Activated naive CD4-positive, alpha-beta T cell treated with anti-CD3 and anti-CD28 coated beads, Interleukin-2, amount 50 U/mL, for 72 hours (primary cell): ENCODE measurements around the gene IDE. TPM values are rescaled to one million over a fixed set of nuclear protein-coding genes. Genes with fewer than 3 reads are reported as not detected.
A peak's percentile ranks its signal among the peaks of the same experiment; 100 is the strongest.

ENCODE experiments used
- ATAC-seq, 2 donors: fragments of 150-1000 bp; cut with Tn5 transposase; 2 replicates each; pipeline ENCODE4 v1.10.0; 2021; ENCODE audit warnings: mild to moderate bottlenecking in 2 of 2, moderate library complexity in 2 of 2
- DNase-seq, 2 donors: peaks; one replicate each; pipeline ENCODE4 v3.0.0; 2021 to 2022; ENCODE audit warnings: low spot score in 2 of 2
- H3K27ac Mint-ChIP-seq, 2 donors: one replicate each; pipeline ENCODE4 v1.8.0; 2022; ENCODE audit warnings: mild to moderate bottlenecking in 2 of 2, mixed read lengths in 2 of 2
- H3K36me3 Mint-ChIP-seq, 2 donors: one replicate each; pipeline ENCODE4 v1.8.0; 2022; ENCODE audit warnings: mixed read lengths in 2 of 2
- H3K9me3 Mint-ChIP-seq, 2 donors: one replicate each; pipeline ENCODE4 v1.8.0; 2022; ENCODE audit warnings: mixed read lengths in 2 of 2
- total RNA-seq, 2 donors: library from RNA; stranded (reverse); gene quantifications; one replicate each; pipeline ENCODE4 v1.2.3, GENCODE V29; 2022

The IDE gene
- total RNA-seq, 2 donors from 2014 or later = 20.7 to 28.7 TPM

- H3K27ac Mint-ChIP-seq = no peak overlapping the region
- no peak for ATAC-seq
- H3K36me3 Mint-ChIP-seq = no peaks in the 10 kb centered on the region
- H3K9me3 Mint-ChIP-seq = no peaks in the 10 kb centered on the region
- DNase-seq = no peak
Observed at GRCh38 chr10:92530421-92530820, 43.5 kb downstream of the IDE start.

GRCh38 chr10:92527716-92528115, 46.2 kb downstream of the IDE start:
- ATAC-seq = no peak
- no peak for DNase-seq
- no peaks in the 10 kb centered on the region for H3K36me3 Mint-ChIP-seq
- H3K9me3 Mint-ChIP-seq = no peaks in the 10 kb centered on the region
- H3K27ac Mint-ChIP-seq = no peak overlapping the region

GRCh38 chr10:92523639-92524038, 50.3 kb downstream of the IDE start:
- no peak for DNase-seq
- no peaks in the 10 kb centered on the region for H3K9me3 Mint-ChIP-seq
- no peak for ATAC-seq
- no peak overlapping the region for H3K27ac Mint-ChIP-seq
- H3K36me3 Mint-ChIP-seq = peaks cover 0 to 4% of the 10 kb centered on the region in 2 donors

GRCh38 chr10:92517034-92517655, 56.7 kb downstream of the IDE start:
- H3K9me3 Mint-ChIP-seq = no peaks in the 10 kb centered on the region
- peak in 1 of 2 donors; percentile 51 for DNase-seq
- H3K36me3 Mint-ChIP-seq = peaks cover 0 to 4% of the 10 kb centered on the region in 2 donors
- H3K27ac Mint-ChIP-seq = no peak overlapping the region
- peak; percentile 87 to 91 for ATAC-seq

GRCh38 chr10:92508866-92509265, 65.0 kb downstream of the IDE start:
- no peak for ATAC-seq
- Mint-ChIP-seq H3K36me3 (peaks cover 0 to 4% of the 10 kb centered on the region in 2 donors), H3K9me3 (no peaks in the 10 kb centered on the region), H3K27ac (no peak overlapping the region)
- DNase-seq = no peak

- H3K9me3 Mint-ChIP-seq = no peaks in the 10 kb centered on the region
- DNase-seq (no peak), ATAC-seq (no peak)
- H3K27ac Mint-ChIP-seq = no peak overlapping the region
- H3K36me3 Mint-ChIP-seq = no peaks in the 10 kb centered on the region
Observed at GRCh38 chr10:92506336-92506735, 67.6 kb downstream of the IDE start.

GRCh38 chr10:92505044-92505443, 68.8 kb downstream of the IDE start:
- Mint-ChIP-seq H3K27ac (no peak overlapping the region), H3K36me3 (no peaks in the 10 kb centered on the region), H3K9me3 (no peaks in the 10 kb centered on the region)
- DNase-seq (no peak), ATAC-seq (no peak)

GRCh38 chr10:92502296-92502808, 71.5 kb downstream of the IDE start:
- no peak overlapping the region for H3K27ac Mint-ChIP-seq
- ATAC-seq = no peak
- DNase-seq = no peak
- H3K9me3 Mint-ChIP-seq = no peaks in the 10 kb centered on the region
- H3K36me3 Mint-ChIP-seq = no peaks in the 10 kb centered on the region

GRCh38 chr10:92493362-92493761, 80.5 kb downstream of the IDE start:
- DNase-seq (no peak), ATAC-seq (no peak)
- Mint-ChIP-seq H3K36me3 (peaks cover 11 to 18% of the 10 kb centered on the region in 2 donors), H3K9me3 (no peaks in the 10 kb centered on the region), H3K27ac (peak overlapping the region in 1 of 2 donors; percentile 10)

- Mint-ChIP-seq H3K27ac (no peak overlapping the region), H3K9me3 (no peaks in the 10 kb centered on the region), H3K36me3 (peaks cover 11 to 18% of the 10 kb centered on the region in 2 donors)
- DNase-seq (no peak), ATAC-seq (peak in 1 of 2 donors; percentile 18)
Observed at GRCh38 chr10:92492748-92493240, 81.1 kb downstream of the IDE start.

- H3K27ac Mint-ChIP-seq = no peak overlapping the region
- no peaks in the 10 kb centered on the region for H3K9me3 Mint-ChIP-seq
- ATAC-seq (peak in 1 of 2 donors; percentile 54), DNase-seq (no peak)
- H3K36me3 Mint-ChIP-seq = peaks cover 11 to 18% of the 10 kb centered on the region in 2 donors
Observed at GRCh38 chr10:92490387-92490786, 83.5 kb downstream of the IDE start.

GRCh38 chr10:92486637-92487036, 87.3 kb downstream of the IDE start:
- Mint-ChIP-seq H3K9me3 (no peaks in the 10 kb centered on the region), H3K27ac (no peak overlapping the region), H3K36me3 (peaks cover 11 to 13% of the 10 kb centered on the region in 2 donors)
- ATAC-seq = no peak
- no peak for DNase-seq

- DNase-seq = no peak
- Mint-ChIP-seq H3K9me3 (no peaks in the 10 kb centered on the region), H3K27ac (no peak overlapping the region), H3K36me3 (no peaks in the 10 kb centered on the region)
- no peak for ATAC-seq
Observed at GRCh38 chr10:92483539-92483938, 90.4 kb downstream of the IDE start.

- Mint-ChIP-seq H3K9me3 (no peaks in the 10 kb centered on the region), H3K27ac (peak overlapping the region in 1 of 2 donors; percentile 10), H3K36me3 (no peaks in the 10 kb centered on the region)
- no peak for DNase-seq
- no peak for ATAC-seq
Observed at GRCh38 chr10:92480413-92480812, 93.5 kb downstream of the IDE start.

GRCh38 chr10:92479547-92479946, 94.3 kb downstream of the IDE start:
- no peaks in the 10 kb centered on the region for H3K9me3 Mint-ChIP-seq
- no peak overlapping the region for H3K27ac Mint-ChIP-seq
- no peaks in the 10 kb centered on the region for H3K36me3 Mint-ChIP-seq
- DNase-seq (no peak), ATAC-seq (no peak)

GRCh38 chr10:92478536-92478935, 95.4 kb downstream of the IDE start:
- H3K27ac Mint-ChIP-seq = no peak overlapping the region
- H3K36me3 Mint-ChIP-seq = no peaks in the 10 kb centered on the region
- no peak for DNase-seq
- no peaks in the 10 kb centered on the region for H3K9me3 Mint-ChIP-seq
- no peak for ATAC-seq

- H3K9me3 Mint-ChIP-seq = no peaks in the 10 kb centered on the region
- DNase-seq (no peak), ATAC-seq (no peak)
- no peak overlapping the region for H3K27ac Mint-ChIP-seq
- H3K36me3 Mint-ChIP-seq = no peaks in the 10 kb centered on the region
Observed at GRCh38 chr10:92475357-92475868, 98.5 kb downstream of the IDE start.

GRCh38 chr10:92470026-92470425, 103.9 kb downstream of the IDE start:
- no peaks in the 10 kb centered on the region for H3K9me3 Mint-ChIP-seq
- H3K36me3 Mint-ChIP-seq = peaks cover 0 to 7% of the 10 kb centered on the region in 2 donors
- ATAC-seq = no peak
- no peak for DNase-seq
- H3K27ac Mint-ChIP-seq = no peak overlapping the region
